HEK293T (cell line): ENCODE measurements around the gene MYZAP.

Experiments used
- ARNT ChIP-seq: fragments of 450-650 bp; IDR thresholded peaks from 2 replicates; pipeline ENCODE4 v1.6.1; 2017; ENCODE audit warnings: mild to moderate bottlenecking
- BHLHE40 ChIP-seq: fragments of 450-650 bp; IDR thresholded peaks from 2 replicates; pipeline ENCODE4 v1.6.1; 2016; ENCODE audit warnings: mild to moderate bottlenecking, moderate library complexity, borderline replicate concordance
- ELF4 ChIP-seq: fragments of 450-650 bp; IDR thresholded peaks from 2 replicates; pipeline ENCODE4 v1.6.1; 2017; ENCODE audit warnings: antibody characterized with exemption
- FOXA1 ChIP-seq: fragments of 450-650 bp; IDR thresholded peaks from 2 replicates; pipeline ENCODE4 v1.6.1; 2016; ENCODE audit warnings: mild to moderate bottlenecking
- FOXK2 ChIP-seq: fragments of 450-650 bp; IDR thresholded peaks from 2 replicates; pipeline ENCODE4 v1.6.1; 2016; ENCODE audit warnings: mild to moderate bottlenecking
- FOXM1 ChIP-seq: fragments of 450-650 bp; IDR thresholded peaks from 2 replicates; pipeline ENCODE4 v1.6.1; 2017; ENCODE audit warnings: mild to moderate bottlenecking, borderline replicate concordance
- NFRKB ChIP-seq: fragments of 450-650 bp; IDR thresholded peaks from 2 replicates; pipeline ENCODE4 v1.6.1; 2016; ENCODE audit warnings: mild to moderate bottlenecking, moderate library complexity
- PKNOX1 ChIP-seq: fragments of 450-650 bp; IDR thresholded peaks from 2 replicates; pipeline ENCODE4 v1.6.1; 2016
- SP1 ChIP-seq: fragments of 450-650 bp; IDR thresholded peaks from 2 replicates; pipeline ENCODE4 v1.6.1; 2017
- SUZ12 ChIP-seq: fragments of 450-650 bp; IDR thresholded peaks from 2 replicates; pipeline ENCODE4 v1.6.1; 2016; ENCODE audit warnings: mild to moderate bottlenecking
- ZNF384 ChIP-seq: fragments of 450-650 bp; IDR thresholded peaks from 2 replicates; pipeline ENCODE4 v1.6.1; 2016

GRCh38 chr15:57619746-57620145 is 28.0 kb downstream of the MYZAP start:
- no peak for TF ChIP-seq ELF4
- TF ChIP-seq SUZ12: no peak
- no peak for TF ChIP-seq SP1
- TF ChIP-seq FOXA1: no peak
- no peak for TF ChIP-seq FOXM1
- TF ChIP-seq NFRKB: no peak
- no peak for TF ChIP-seq PKNOX1
- TF ChIP-seq FOXK2: no peak
- no peak for TF ChIP-seq ARNT
- no peak for TF ChIP-seq BHLHE40
- TF ChIP-seq ZNF384: no peak
